ENCODE data around the gene ENGASE. TPM values are rescaled to one million over a fixed set of nuclear protein-coding genes. Genes with fewer than 3 reads are reported as not detected.
A peak's percentile ranks its signal among the peaks of the same experiment; 100 is the strongest.

Gene ENGASE
- total and polyA plus RNA-seq, 2 donors (not counting 1 experiment from before 2014, with no cell fraction given): 3.6 to 14.9 TPM

- H3K4me1 ChIP-seq (ENCODE audit: control insufficient read depth, extremely low read depth, insufficient read depth, low read length): no peaks in the 10 kb centered on the region
- no peak overlapping the region for H3K27ac ChIP-seq (ENCODE audit: insufficient read depth, low read length)
- TF ChIP-seq CTCF (conservative IDR thresholded peaks at IDR 0.05 in 1 of 2, IDR thresholded peaks at IDR 0.05 in 1 of 2; ENCODE audit: low read depth in 1 of 2, low read length in 2 of 2) (no peak), EZH2 (IDR thresholded peaks at IDR 0.05; ENCODE audit: low read length, missing control alignments) (no peak)
- DNase-seq (ENCODE audit: low read depth in 2 of 2): no peak
- H3K4me2 ChIP-seq (ENCODE audit: extremely low read depth, insufficient read depth, low read length): no peak overlapping the region
- peaks cover 2% of the 10 kb centered on the region for H3K36me3 ChIP-seq (ENCODE audit: control insufficient read depth, insufficient read depth, low read length)
- no peaks in the 10 kb centered on the region for H3K27me3 ChIP-seq (ENCODE audit: control insufficient read depth, insufficient read depth, low read length)
- no peaks in the 10 kb centered on the region for H3K9me3 ChIP-seq (ENCODE audit: control insufficient read depth, insufficient read depth, low read depth, low read length)
- H4K20me1 ChIP-seq (ENCODE audit: control insufficient read depth, extremely low read depth, insufficient read depth, low read length): no peaks in the 10 kb centered on the region
- H2AFZ ChIP-seq (ENCODE audit: low read length): no peak overlapping the region
- H3K79me2 ChIP-seq (ENCODE audit: control insufficient read depth, insufficient read depth, low read length): no peaks in the 10 kb centered on the region
- H3K4me3 ChIP-seq (replicated peaks in 1 of 4; ENCODE audit: control extremely low read depth in 1 of 4, insufficient read depth in 1 of 4, low read depth in 3 of 4, low read length in 4 of 4): no peak overlapping the region
- no peak overlapping the region for H3K9ac ChIP-seq (ENCODE audit: insufficient read depth, low read length)
These were observed 7.1 kb downstream of the ENGASE start for GRCh38 chr17:79081571-79082276.

GRCh38 chr17:79082311-79083190, 7.9 kb downstream of the ENGASE start:
- Histone ChIP-seq H4K20me1 (ENCODE audit: control insufficient read depth, extremely low read depth, insufficient read depth, low read length) (no peaks in the 10 kb centered on the region), H3K4me3 (replicated peaks in 1 of 4; ENCODE audit: control extremely low read depth in 1 of 4, insufficient read depth in 1 of 4, low read depth in 3 of 4, low read length in 4 of 4) (no peak overlapping the region), H3K36me3 (ENCODE audit: control insufficient read depth, insufficient read depth, low read length) (peaks cover 2% of the 10 kb centered on the region), H3K79me2 (ENCODE audit: control insufficient read depth, insufficient read depth, low read length) (no peaks in the 10 kb centered on the region), H3K27ac (ENCODE audit: insufficient read depth, low read length) (no peak overlapping the region), H3K9ac (ENCODE audit: insufficient read depth, low read length) (no peak overlapping the region), H3K4me2 (ENCODE audit: extremely low read depth, insufficient read depth, low read length) (no peak overlapping the region), H3K27me3 (ENCODE audit: control insufficient read depth, insufficient read depth, low read length) (no peaks in the 10 kb centered on the region), H2AFZ (ENCODE audit: low read length) (no peak overlapping the region), H3K4me1 (ENCODE audit: control insufficient read depth, extremely low read depth, insufficient read depth, low read length) (no peaks in the 10 kb centered on the region), H3K9me3 (ENCODE audit: control insufficient read depth, insufficient read depth, low read depth, low read length) (no peaks in the 10 kb centered on the region)
- TF ChIP-seq EZH2 (IDR thresholded peaks at IDR 0.05; ENCODE audit: low read length, missing control alignments) (no peak), CTCF (conservative IDR thresholded peaks at IDR 0.05 in 1 of 2, IDR thresholded peaks at IDR 0.05 in 1 of 2; ENCODE audit: low read depth in 1 of 2, low read length in 2 of 2) (peak; percentile 70 to 81)
- peak in 1 of 2 donors; percentile 19 for DNase-seq (ENCODE audit: low read depth in 2 of 2)

GRCh38 chr17:79083191-79083971, 8.8 kb downstream of the ENGASE start:
- H3K79me2 ChIP-seq (ENCODE audit: control insufficient read depth, insufficient read depth, low read length): no peaks in the 10 kb centered on the region
- no peak overlapping the region for H2AFZ ChIP-seq (ENCODE audit: low read length)
- no peak for TF ChIP-seq EZH2 (IDR thresholded peaks at IDR 0.05; ENCODE audit: low read length, missing control alignments)
- TF ChIP-seq CTCF (conservative IDR thresholded peaks at IDR 0.05 in 1 of 2, IDR thresholded peaks at IDR 0.05 in 1 of 2; ENCODE audit: low read depth in 1 of 2, low read length in 2 of 2): no peak
- H3K4me3 ChIP-seq (replicated peaks in 1 of 4; ENCODE audit: control extremely low read depth in 1 of 4, insufficient read depth in 1 of 4, low read depth in 3 of 4, low read length in 4 of 4): no peak overlapping the region
- DNase-seq (ENCODE audit: low read depth in 2 of 2): no peak
- H4K20me1 ChIP-seq (ENCODE audit: control insufficient read depth, extremely low read depth, insufficient read depth, low read length): no peaks in the 10 kb centered on the region
- no peaks in the 10 kb centered on the region for H3K9me3 ChIP-seq (ENCODE audit: control insufficient read depth, insufficient read depth, low read depth, low read length)
- H3K27me3 ChIP-seq (ENCODE audit: control insufficient read depth, insufficient read depth, low read length): no peaks in the 10 kb centered on the region
- no peaks in the 10 kb centered on the region for H3K4me1 ChIP-seq (ENCODE audit: control insufficient read depth, extremely low read depth, insufficient read depth, low read length)
- no peak overlapping the region for H3K4me2 ChIP-seq (ENCODE audit: extremely low read depth, insufficient read depth, low read length)
- H3K9ac ChIP-seq (ENCODE audit: insufficient read depth, low read length): no peak overlapping the region
- H3K36me3 ChIP-seq (ENCODE audit: control insufficient read depth, insufficient read depth, low read length): peaks cover 2% of the 10 kb centered on the region
- no peak overlapping the region for H3K27ac ChIP-seq (ENCODE audit: insufficient read depth, low read length)
